K562 (cell line): ENCODE data around the gene FAM171A1. TPM values are rescaled to one million over a fixed set of nuclear protein-coding genes. Genes with fewer than 3 reads are reported as not detected.

Experiments
- CBX5 ChIP-seq: IDR thresholded peaks from 2 replicates; pipeline ENCODE4 v1.6.1; 2014; ENCODE audit warnings: low read depth, borderline replicate concordance
- CHD1 ChIP-seq: fragments of 200-600 bp; sonication (generic); IDR thresholded peaks from one replicate; pipeline ENCODE4 v1.6.1; 2012; ENCODE audit warnings: mild to moderate bottlenecking, moderate library complexity, low read length, inconsistent platforms
- ILF3 ChIP-seq: fragments of 450-650 bp; IDR thresholded peaks from 2 replicates; pipeline ENCODE4 v1.6.1; 2018; ENCODE audit warnings: antibody characterized with exemption, mild to moderate bottlenecking, moderate library complexity, borderline replicate concordance
- KAT8 ChIP-seq: fragments of 450-650 bp; IDR thresholded peaks from 2 replicates; pipeline ENCODE4 v1.6.1; 2016; ENCODE audit warnings: low read depth, mild to moderate bottlenecking
- MAFK ChIP-seq: IDR thresholded peaks from 2 replicates; pipeline ENCODE4 v1.6.1; 2011; ENCODE audit warnings: low read length, improper control_type of control experiment
- NKRF ChIP-seq: fragments of 450-650 bp; IDR thresholded peaks from 2 replicates; pipeline ENCODE4 v1.6.1; 2016; ENCODE audit warnings: borderline replicate concordance
- RBBP5 ChIP-seq: fragments of 200-600 bp; sonication (generic); IDR thresholded peaks from 2 replicates; pipeline ENCODE4 v1.6.1; 2012; ENCODE audit warnings: borderline replicate concordance, mild to moderate bottlenecking, low read length, control low read depth, inconsistent platforms; ENCODE audit not compliant: insufficient read depth, poor library complexity, severe bottlenecking
- RBM25 ChIP-seq: fragments of 200-400 bp; formaldehyde crosslinking; IDR thresholded peaks from 2 replicates; pipeline ENCODE4 v1.6.1; 2018; ENCODE audit warnings: low read length, low read depth, moderate library complexity; ENCODE audit not compliant: severe bottlenecking
- TEAD4 ChIP-seq, 2 experiments: sonication (generic) in 1 of 2; formaldehyde crosslinking in 1 of 2; IDR thresholded peaks; 2 replicates each; pipeline versions ENCODE4 v1.6.1 to v1.8.0; 2012 to 2022; ENCODE audit warnings: borderline replicate concordance in 1 of 2, inconsistent platforms in 1 of 2, low read length in 1 of 2, mild to moderate bottlenecking in 1 of 2, missing genetic modification reagents in 1 of 2
- ZBTB8A ChIP-seq: fragments of 450-650 bp; IDR thresholded peaks from 2 replicates; pipeline ENCODE4 v1.6.1; 2018; ENCODE audit warnings: mild to moderate bottlenecking, moderate library complexity; ENCODE audit not compliant: partially characterized antibody
- ZEB2 ChIP-seq: fragments of 450-650 bp; IDR thresholded peaks from 2 replicates; pipeline ENCODE4 v1.6.1; 2016
- ZKSCAN8 ChIP-seq: fragments of 200-800 bp; sonication (Bioruptor generic); IDR thresholded peaks from 2 replicates; pipeline ENCODE4 v1.6.1; 2016; ENCODE audit warnings: missing genetic modification characterization, missing compliant biosample characterization
- polyA plus RNA-seq, 8 experiments: library from polyadenylated mRNA; depleted of rRNA in 4 of 8; stranded (reverse) in 5 of 8; unstranded in 3 of 8; fragments of >200 nt; fragmentation: Nextera tagmentation in 2 of 8; fragmentation: Illumina TruSeq in 1 of 8; extraction: Ambion mirVana in 2 of 8; extraction: Trizol in 1 of 8; gene quantifications; 2 replicates each; pipeline versions ENCODE4 v1.2.1 to v1.2.3, GENCODE V29; 2011 to 2014; ENCODE audit warnings: inconsistent platforms in 1 of 8, missing spikeins in 1 of 8
- total RNA-seq, 7 experiments: library from RNA; depleted of rRNA in 6 of 7; stranded (reverse); fragments of >200 nt in 6 of 7; fragmentation: Illumina TruSeq in 2 of 7; extraction: Trizol in 2 of 7; gene quantifications; 2 replicates each; pipeline versions ENCODE4 v1.2.1 to v1.2.3, GENCODE V29; 2011 to 2021; ENCODE audit warnings: low replicate concordance in 1 of 7

FAM171A1 gene
- total and polyA plus RNA-seq, 9 of the 15 experiments (the other 6 are each of a cell fraction or from before 2014, with no cell fraction given) = 0.51 to 8.2 (median 4.8) TPM

- TF ChIP-seq CHD1 = no peak
- no peak for TF ChIP-seq TEAD4 (IDR thresholded peaks at IDR 0.05; ENCODE audit: low read length)
- no peak for TF ChIP-seq TEAD4 (CRISPR knock-in tag; IDR thresholded peaks at IDR 0.05; ENCODE audit: borderline replicate concordance)
- no peak for TF ChIP-seq ZBTB8A
- TF ChIP-seq ZKSCAN8 (CRISPR knock-in tag) = no peak
- no peak for TF ChIP-seq RBM25
- TF ChIP-seq RBBP5 = no peak
- no peak for TF ChIP-seq NKRF
- TF ChIP-seq CBX5 = no peak
- TF ChIP-seq ILF3 = no peak
- TF ChIP-seq MAFK = no peak
- no peak for TF ChIP-seq KAT8
- no peak for TF ChIP-seq ZEB2
- TF ChIP-seq, all 486 proteins: peak for 0
These were observed 173.8 kb downstream of the FAM171A1 start (continued) for GRCh38 chr10:15197276-15197675.
